Endothelial cell of umbilical vein (primary cell): ENCODE measurements around the gene PCDHGA8. TPM values are rescaled to one million over a fixed set of nuclear protein-coding genes. Genes with fewer than 3 reads are reported as not detected.
"Not testable (repeated sequence)": the region's sequence is repeated elsewhere in the genome, so short reads cannot be mapped to it uniquely, and the experiment has no call there.

Source experiments
- BruUV-seq: library from RNA; stranded (reverse); fragments of 400-500 nt; replicated peaks from 2 replicates; lab custom pipeline; 2021; lab: Mats Ljungman, UMichigan
- CTCF ChIA-PET: fragments of 300-600, 350-600 bp; sonication (Branson Sonifier 250); formaldehyde crosslinking; loops from one replicate; lab custom pipeline; 2021; ENCODE audit warnings: antibody characterized with exemption, inconsistent platforms; lab: Charles Lee
- POLR2A ChIA-PET: fragments of 300-600, 350-600 bp; sonication (Branson Sonifier 250); formaldehyde crosslinking; loops from one replicate; lab custom pipeline; 2021; ENCODE audit warnings: antibody characterized with exemption, inconsistent platforms; lab: Charles Lee
- DNase-seq: peaks from one replicate; pipeline ENCODE4 v3.0.0-alpha.2; 2011; ENCODE audit warnings: low read depth, low spot score
- FAIRE-seq: peaks from 2 replicates; lab custom pipeline; 2011; peaks lifted over from hg19 to GRCh38; lab: Jason Lieb, UNC
- H2AFZ ChIP-seq: 2 replicates; pipeline ENCODE4 v1.6.0; 2012; ENCODE audit warnings: low read depth, low read length, control low read depth, inconsistent platforms
- H3K27ac ChIP-seq: 2 replicates; pipeline ENCODE4 v1.5.1; 2011; ENCODE audit warnings: low read depth, mild to moderate bottlenecking, control low read depth, low read length, moderate library complexity; ENCODE audit not compliant: insufficient read depth
- H3K27me3 ChIP-seq, 2 experiments: 2 replicates each; pipeline versions ENCODE4 v1.6.0 to v1.6.1; 2011; ENCODE audit warnings: low read length in 2 of 2, mixed read lengths in 1 of 2; ENCODE audit not compliant: control insufficient read depth in 2 of 2, insufficient read depth in 2 of 2
- H3K36me3 ChIP-seq, 2 experiments: 2 replicates in 1 of 2; 3 replicates in 1 of 2; pipeline ENCODE4 v1.5.1; 2011; ENCODE audit warnings: low read length in 2 of 2, mild to moderate bottlenecking in 1 of 2, moderate library complexity in 1 of 2; ENCODE audit not compliant: control insufficient read depth in 2 of 2, insufficient read depth in 2 of 2; ENCODE audit errors: extremely low read depth in 1 of 2
- H3K4me1 ChIP-seq: 3 replicates; pipeline ENCODE4 v1.5.1; 2011; ENCODE audit warnings: mild to moderate bottlenecking, low read length; ENCODE audit not compliant: control insufficient read depth, insufficient read depth; ENCODE audit errors: extremely low read depth
- H3K4me2 ChIP-seq: 2 replicates; pipeline ENCODE4 v1.6.1; 2011; ENCODE audit warnings: low read length, control low read depth, mixed read lengths; ENCODE audit not compliant: insufficient read depth
- H3K4me3 ChIP-seq, 3 experiments: fragments of 200-600 bp in 1 of 3; sonication (generic), shearing (Covaris generic) in 1 of 3; replicated peaks in 1 of 3; 2 replicates each; pipeline ENCODE4 v1.5.1; 2011 to 2016; ENCODE audit warnings: control low read depth in 3 of 3, low read length in 3 of 3, mild to moderate bottlenecking in 2 of 3, inconsistent platforms in 1 of 3, low read depth in 1 of 3, moderate library complexity in 1 of 3; ENCODE audit not compliant: insufficient read depth in 1 of 3
- H3K79me2 ChIP-seq: 2 replicates; pipeline ENCODE4 v1.6.0; 2012; ENCODE audit warnings: low read length, inconsistent platforms; ENCODE audit not compliant: control insufficient read depth, insufficient read depth
- H3K9ac ChIP-seq: replicated peaks from 2 replicates; pipeline ENCODE3; 2011; ENCODE audit warnings: low read length, control low read depth; ENCODE audit not compliant: insufficient read depth; ENCODE audit errors: extremely low read depth
- H3K9me1 ChIP-seq: replicated peaks from 3 replicates; pipeline ENCODE4 v1.6.0; 2011; ENCODE audit warnings: mild to moderate bottlenecking, low read length; ENCODE audit not compliant: control insufficient read depth, insufficient read depth; ENCODE audit errors: extremely low read depth
- H3K9me3 ChIP-seq: replicated peaks from 2 replicates; pipeline ENCODE4 v1.5.1; 2012; ENCODE audit warnings: low read length, inconsistent platforms; ENCODE audit not compliant: control insufficient read depth, insufficient read depth
- H4K20me1 ChIP-seq: replicated peaks from 2 replicates; pipeline ENCODE3; 2011; ENCODE audit warnings: mild to moderate bottlenecking, low read length; ENCODE audit not compliant: control insufficient read depth, insufficient read depth; ENCODE audit errors: extremely low read depth
- EZH2 ChIP-seq: IDR thresholded peaks from 2 replicates; pipeline ENCODE4 v1.6.1; 2012; ENCODE audit warnings: borderline replicate concordance, low read depth, mild to moderate bottlenecking, moderate library complexity, low read length, inconsistent platforms; ENCODE audit not compliant: severe bottlenecking
- JUN ChIP-seq: IDR thresholded peaks from 2 replicates; pipeline ENCODE4 v1.6.1; 2011; ENCODE audit warnings: borderline replicate concordance, low read depth; ENCODE audit not compliant: insufficient read length, insufficient read depth
- dilution Hi-C: fragments of 300-500 bp; cut with MboI; formaldehyde crosslinking; loops from one replicate; pipeline ENCODE4 v1.15.0; 2019; ENCODE audit warnings: low sequenced_read_pairs; ENCODE audit not compliant: extremely low pct_ligation_motif_present
- intact Hi-C: fragments of 100-400 bp; cut with micrococcal nuclease; formaldehyde crosslinking; loops from one replicate; pipeline ENCODE4 v1.10.0; 2022
- polyA plus RNA-seq, 4 experiments: library from polyadenylated mRNA; depleted of rRNA in 3 of 4; stranded (reverse) in 3 of 4; unstranded in 1 of 4; fragments of >200 nt; gene quantifications; 2 replicates each; pipeline versions ENCODE4 v1.2.1 to v1.2.3, GENCODE V29; 2011 to 2012; ENCODE audit warnings: missing spikeins in 1 of 4
- total RNA-seq: library from RNA; stranded (reverse); gene quantifications from 2 replicates; pipeline ENCODE4 v1.2.3, GENCODE V29; 2021

Gene PCDHGA8
- total and polyA plus RNA-seq, 2 donors (not counting 3 experiments of a cell fraction or from before 2014, with no cell fraction given) = 0.44 to 0.95 TPM

DNA sequence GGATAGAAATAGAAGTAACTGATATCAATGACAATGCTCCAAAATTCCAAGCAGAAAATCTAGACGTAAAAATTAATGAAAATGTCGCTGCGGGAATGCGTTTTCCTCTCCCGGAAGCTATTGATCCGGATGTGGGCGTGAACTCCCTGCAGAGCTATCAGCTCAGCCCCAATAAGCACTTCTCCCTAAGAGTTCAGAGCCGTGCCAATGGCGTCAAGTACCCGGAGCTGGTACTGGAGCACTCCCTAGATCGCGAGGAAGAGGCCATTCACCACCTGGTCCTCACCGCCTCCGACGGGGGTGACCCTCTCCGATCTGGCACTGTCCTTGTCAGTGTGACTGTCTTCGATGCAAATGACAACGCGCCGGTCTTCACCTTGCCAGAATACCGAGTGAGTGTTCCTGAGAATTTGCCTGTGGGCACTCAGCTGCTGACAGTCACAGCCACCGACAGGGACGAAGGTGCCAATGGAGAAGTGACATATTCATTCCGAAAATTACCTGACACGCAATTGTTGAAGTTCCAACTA, 21.2 kb downstream of the PCDHGA8 start:
- H3K9ac ChIP-seq = no peak overlapping the region
- H3K4me2 ChIP-seq = peak overlapping the region; percentile 77

GRCh38 chr5:141414548-141415274, 22.3 kb downstream of the PCDHGA8 start:
- H3K9ac ChIP-seq, dilution Hi-C loops, H3K9me3 ChIP-seq, POLR2A ChIA-PET, FAIRE-seq, H3K4me2 ChIP-seq, H3K9me1 ChIP-seq, DNase-seq, BruUV-seq, H3K27ac ChIP-seq, H3K4me3 ChIP-seq, H4K20me1 ChIP-seq, intact Hi-C loops, H2AFZ ChIP-seq, H3K36me3 ChIP-seq, H3K79me2 ChIP-seq, H3K4me1 ChIP-seq: not testable (repeated sequence)
- peaks cover 48 to 84% of the 10 kb centered on the region in 2 experiments for H3K27me3 ChIP-seq
- CTCF ChIA-PET = interaction anchor here (1.2 to 11.3 kb wide), 6 partner anchors 12 to 148 kb away, joined by 3 to 335 read pairs (median 44); partner anchors contain the start of genes PCDHGA12 and PCDHGA8
- TF ChIP-seq EZH2 = peak; percentile 76

More for the DNA sequence above, 21.2 kb downstream of the PCDHGA8 start:
- no peaks in the 10 kb centered on the region for H3K9me3 ChIP-seq
- ChIA-PET CTCF (interaction anchor here (1.1 to 11.3 kb wide), 26 partner anchors 8 to 191 kb away, joined by 3 to 335 read pairs (median 10); partner anchors contain the start of genes PCDHB14, PCDHGA1, PCDHGA11 and PCDHGA12), POLR2A (interaction anchor here (1.0 kb wide), 1 partner anchor 112 kb away, joined by 3 read pairs; no protein-coding TSS in a partner anchor)
- H3K27ac ChIP-seq = no peak overlapping the region
- TF ChIP-seq JUN = no peak
- dilution Hi-C loops = no loop called here
- intact Hi-C loops = no loop called here
- H2AFZ ChIP-seq = no peak overlapping the region
- no TSS peak for BruUV-seq
- peaks cover 9% of the 10 kb centered on the region for H3K4me1 ChIP-seq
- H3K79me2 ChIP-seq = no peaks in the 10 kb centered on the region
- no peaks in the 10 kb centered on the region for H3K9me1 ChIP-seq
- H3K36me3 ChIP-seq = no peaks in the 10 kb centered on the region
- peak overlapping the region in 2 of 3 experiments; percentile 34 to 72 for H3K4me3 ChIP-seq
- peaks cover 5% of the 10 kb centered on the region for H4K20me1 ChIP-seq
- peaks cover 49 to 84% of the 10 kb centered on the region in 2 experiments for H3K27me3 ChIP-seq
- FAIRE-seq (no peak), DNase-seq (no peak)

GRCh38 chr5:141415275-141415618, 22.8 kb downstream of the PCDHGA8 start:
- H3K27me3 ChIP-seq = peaks cover 45 to 84% of the 10 kb centered on the region in 2 experiments
- H3K9me3 ChIP-seq, H3K27ac ChIP-seq, FAIRE-seq, BruUV-seq, H4K20me1 ChIP-seq, H3K4me2 ChIP-seq, POLR2A ChIA-PET, H3K4me3 ChIP-seq, H3K79me2 ChIP-seq, H3K9me1 ChIP-seq, H2AFZ ChIP-seq, dilution Hi-C loops, intact Hi-C loops, H3K4me1 ChIP-seq, H3K9ac ChIP-seq, H3K36me3 ChIP-seq, DNase-seq: not testable (repeated sequence)
- CTCF ChIA-PET = interaction anchor here (1.0 to 11.3 kb wide), 4 partner anchors 12 to 148 kb away, joined by 3 to 335 read pairs (median 32); no protein-coding TSS in a partner anchor
